Right ventricle myocardium superior (tissue), 1 donor: Measurements from ENCODE around the gene CDR2. TPM values are rescaled to one million over a fixed set of nuclear protein-coding genes. Genes with fewer than 3 reads are reported as not detected.
"Not testable (repeated sequence)": the region's sequence is repeated elsewhere in the genome, so short reads cannot be mapped to it uniquely, and the experiment has no call there.

Experiments used
- ATAC-seq: fragments of 200-7000 bp; cut with Tn5 transposase; one replicate; pipeline ENCODE4 v1.9.1; 2020; ENCODE audit warnings: mild to moderate bottlenecking; ENCODE audit not compliant: poor library complexity
- DNase-seq: peaks from one replicate; pipeline ENCODE4 v3.0.0-alpha.2; 2020
- intact Hi-C: fragments of 100-400 bp; cut with DNase I; formaldehyde crosslinking; loops from one replicate; pipeline ENCODE4 v1.11.2; 2022
- total RNA-seq: library from RNA; stranded (reverse); fragmentation: NEBNext Ultra II Directional; extraction: Animal tissue kit (Norgen Biotek cat#: 25700); gene quantifications from one replicate; pipeline ENCODE4 v1.2.1, GENCODE V29; 2021
- donor health status: DM: no; HTN: yes; CAD: no; lungs with severe emphysema.

The CDR2 gene
- total RNA-seq, 1 donor from 2014 or later = 5.2 TPM

GRCh38 chr16:22381392-22381791, 7.0 kb upstream of the CDR2 start:
- no peak for ATAC-seq
- intact Hi-C loops = no loop called here

GRCh38 chr16:22380529-22380928, 6.1 kb upstream of the CDR2 start:
- no peak for ATAC-seq
- DNase-seq = no peak
- intact Hi-C loops = no loop called here

More at GRCh38 chr16:22381392-22381791, 7.0 kb upstream of the CDR2 start:
- DNase-seq = no peak

- no peak for DNase-seq
- no peak for ATAC-seq
- intact Hi-C loops = no loop called here
Measured at GRCh38 chr16:22379656-22380055, 5.2 kb upstream of the CDR2 start.

DNA sequence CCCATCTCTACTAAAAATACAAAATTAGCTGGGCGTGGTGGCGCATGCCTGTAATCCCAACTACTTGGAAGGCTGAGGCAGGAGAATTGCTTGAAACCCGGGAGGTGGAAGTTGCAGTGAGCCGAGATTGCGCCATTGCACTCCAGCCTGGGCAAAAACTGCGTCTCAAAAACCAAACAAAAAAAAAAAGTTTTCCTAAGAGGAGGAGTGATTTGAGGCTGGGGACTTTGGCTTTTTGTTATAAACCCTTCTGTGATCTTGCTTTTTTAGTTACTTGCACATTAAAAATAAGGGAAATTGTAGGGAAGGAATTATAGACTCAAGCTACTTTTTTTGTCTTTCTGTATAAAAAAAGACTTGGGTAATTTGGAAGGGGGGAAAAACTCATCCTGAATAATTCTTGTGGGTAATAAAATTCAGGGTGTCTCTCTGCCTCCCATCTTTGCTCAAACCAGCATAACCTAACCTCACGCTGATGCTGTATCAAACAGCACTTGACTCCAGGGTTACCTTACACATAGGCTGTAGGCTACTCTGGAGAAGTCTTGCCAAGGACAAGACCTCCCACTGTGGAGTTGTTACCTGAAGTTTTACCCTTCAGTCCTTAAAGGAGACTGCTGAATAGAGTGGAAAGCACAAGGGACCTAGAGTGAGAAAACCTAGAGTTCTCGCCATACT, 1.7 kb upstream of the CDR2 start:
- ATAC-seq = no peak
- DNase-seq = no peak
- intact Hi-C loops = no loop called here

GRCh38 chr16:22375117-22375962, 921 bp upstream of the CDR2 start:
- no peak for DNase-seq
- no peak for ATAC-seq
- intact Hi-C loops = no loop called here

DNA sequence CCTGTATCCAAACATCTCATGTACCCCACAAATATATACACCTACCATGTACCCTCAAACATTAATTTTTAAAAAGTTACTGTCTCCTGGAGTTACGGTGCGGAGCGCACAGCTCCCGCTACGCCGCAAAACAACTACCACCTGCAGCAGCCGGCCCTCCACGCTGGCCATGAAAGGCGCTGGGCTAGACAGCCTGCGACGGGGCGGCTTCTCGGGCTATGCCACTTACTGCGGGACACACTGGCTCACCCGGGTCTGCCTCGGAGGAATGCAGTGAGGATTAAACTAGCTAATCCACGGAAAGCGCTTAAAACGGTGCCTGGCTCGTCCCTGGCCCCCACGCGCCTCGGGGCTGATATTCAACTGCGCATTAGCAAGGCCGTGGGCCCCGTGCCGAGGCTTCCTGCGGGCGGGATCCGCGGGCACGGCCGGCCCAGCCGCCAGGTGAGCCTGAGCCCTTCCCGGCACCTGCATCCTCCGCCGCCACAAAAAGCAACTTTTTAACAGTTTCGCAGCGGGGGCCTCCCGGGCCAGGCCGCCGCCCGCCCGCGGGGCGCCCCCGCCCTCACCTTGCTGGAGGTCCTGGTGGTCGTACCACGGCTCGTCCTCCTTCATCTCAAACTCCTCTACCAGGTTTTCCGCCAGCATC, 633 bp downstream of the CDR2 start:
- peak; percentile 77 for DNase-seq
- peak; percentile 19 for ATAC-seq
- intact Hi-C loops = no loop called here

GRCh38 chr16:22372882-22373661, 1.3 kb downstream of the CDR2 start:
- intact Hi-C loops = no loop called here

GRCh38 chr16:22370038-22370820, 4.2 kb downstream of the CDR2 start:
- DNase-seq (no peak), ATAC-seq (no peak)
- intact Hi-C loops = no loop called here

More at GRCh38 chr16:22372882-22373661, 1.3 kb downstream of the CDR2 start:
- ATAC-seq (no peak), DNase-seq (no peak)

GRCh38 chr16:22369221-22369811, 5.1 kb downstream of the CDR2 start:
- ATAC-seq = no peak
- no peak for DNase-seq
- intact Hi-C loops = no loop called here

DNA sequence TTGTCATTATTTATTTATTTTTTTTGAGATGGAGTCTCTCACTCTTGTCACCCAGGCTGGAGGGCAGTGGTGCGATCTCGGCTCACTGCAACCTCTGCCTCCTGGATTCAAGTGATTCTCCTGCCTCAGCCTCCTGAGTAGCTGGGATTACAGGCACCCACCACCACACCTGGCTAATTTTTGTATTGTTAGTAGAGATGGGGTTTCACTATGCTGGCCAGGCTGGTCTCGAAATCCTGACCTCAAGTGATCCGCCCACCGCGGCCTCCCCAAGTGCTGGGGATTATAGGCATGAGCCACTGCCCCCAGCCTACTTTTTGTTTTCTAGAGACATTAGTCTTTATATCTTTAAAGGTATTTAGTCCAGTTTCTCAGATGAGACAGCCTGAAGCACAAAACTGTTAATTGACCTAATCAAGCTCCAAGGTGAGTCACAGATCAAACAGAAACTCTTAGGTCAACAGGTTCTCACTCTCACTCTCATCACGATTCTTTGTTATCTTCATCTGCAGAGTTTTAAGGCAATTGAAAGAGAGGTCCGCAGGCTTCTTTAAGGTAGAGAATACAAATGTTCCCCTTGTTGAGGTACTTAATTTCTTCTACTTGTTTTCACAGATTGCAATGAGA, 6.1 kb downstream of the CDR2 start:
- intact Hi-C loops, ATAC-seq, DNase-seq: not testable (repeated sequence)

DNA sequence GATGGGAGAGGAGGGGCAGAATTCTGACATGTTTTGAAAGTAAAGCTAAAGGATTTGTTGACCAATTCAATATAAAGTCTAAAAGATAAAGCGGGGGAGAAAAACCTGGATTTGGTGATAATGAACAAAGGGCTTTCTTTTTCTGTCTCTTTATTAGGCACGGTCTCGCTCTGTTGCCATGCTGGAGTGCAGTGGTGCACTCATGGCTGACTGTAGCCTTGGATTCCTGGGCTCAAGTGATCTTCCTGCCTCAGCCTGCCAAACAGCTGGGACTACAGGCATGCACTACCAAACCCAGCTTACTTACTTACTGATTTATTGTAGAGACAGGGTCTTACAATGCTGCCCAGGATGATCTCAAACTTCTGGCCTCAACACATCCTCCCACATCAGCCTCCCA, 7.5 kb downstream of the CDR2 start:
- intact Hi-C loops = no loop called here
- DNase-seq = no peak
- no peak for ATAC-seq

DNA sequence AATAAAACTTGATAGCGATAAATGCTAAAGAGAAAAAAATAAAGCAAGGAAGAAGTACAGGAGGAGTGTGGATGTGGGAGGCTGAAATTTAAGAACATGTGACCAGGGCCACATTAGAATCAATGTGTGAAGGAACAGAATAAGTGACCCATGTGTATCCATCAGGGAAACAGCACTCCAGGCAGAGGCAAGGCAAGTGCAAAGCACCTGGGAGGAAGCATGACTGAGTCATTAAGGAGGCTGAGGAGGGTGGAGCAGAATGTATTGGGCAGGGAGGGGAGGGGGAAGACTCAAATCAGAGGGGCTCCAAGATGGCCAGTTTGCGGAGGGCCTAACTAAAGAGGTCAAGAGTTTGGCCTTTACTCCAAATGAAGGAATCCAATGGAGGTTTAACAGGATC, 8.0 kb downstream of the CDR2 start:
- intact Hi-C loops = no loop called here
- no peak for ATAC-seq
- no peak for DNase-seq

DNA sequence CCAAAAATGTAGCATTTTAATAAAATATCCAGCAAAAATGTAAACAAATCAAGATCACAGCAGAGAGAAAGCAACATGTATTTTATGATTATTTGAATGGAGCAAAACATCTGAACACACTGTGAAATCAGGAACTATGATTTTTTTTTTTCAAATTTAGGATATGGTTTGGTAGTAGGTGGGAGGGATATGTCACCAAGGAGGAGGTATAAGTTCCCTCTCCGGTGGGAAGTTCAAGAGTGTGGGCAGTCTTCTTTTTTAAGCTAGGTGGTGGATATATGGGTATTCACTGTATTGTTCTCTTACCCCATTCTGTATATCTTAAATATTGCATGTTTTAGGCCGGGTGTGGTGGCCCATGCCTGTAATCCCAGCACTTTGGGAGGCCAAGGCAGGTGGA, 10.2 kb downstream of the CDR2 start:
- DNase-seq (no peak), ATAC-seq (no peak)
- intact Hi-C loops = no loop called here

GRCh38 chr16:22360963-22361659, 13.3 kb downstream of the CDR2 start:
- no peak for ATAC-seq
- intact Hi-C loops = no loop called here
- no peak for DNase-seq

GRCh38 chr16:22359679-22360078, 14.7 kb downstream of the CDR2 start:
- intact Hi-C loops = no loop called here
- DNase-seq = no peak
- no peak for ATAC-seq

DNA sequence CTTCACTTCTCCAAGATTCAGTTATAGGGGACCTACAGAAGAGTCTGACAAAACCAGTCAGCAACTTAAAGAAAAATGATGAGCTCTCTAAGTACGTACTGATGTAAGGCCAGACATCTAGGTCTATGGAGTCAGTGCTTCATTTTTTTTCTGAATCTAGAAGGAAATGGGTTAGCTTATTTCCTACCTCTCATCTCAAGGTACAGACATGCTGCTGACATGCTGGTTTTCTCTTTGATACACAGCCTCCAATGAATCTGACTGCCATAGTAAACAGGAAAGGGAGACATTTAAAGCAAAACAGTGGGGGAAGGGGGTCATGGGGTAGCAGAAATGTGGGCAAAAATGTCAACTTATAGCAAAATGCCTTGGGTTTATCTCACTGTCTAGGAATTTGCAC, 16.4 kb downstream of the CDR2 start:
- ATAC-seq (no peak), DNase-seq (no peak)
- intact Hi-C loops = no loop called here

- DNase-seq (no peak), ATAC-seq (no peak)
- intact Hi-C loops = no loop called here
Measured at GRCh38 chr16:22357635-22357971, 16.8 kb downstream of the CDR2 start.
